H9 (cell line): ENCODE measurements around the gene CYP8B1. TPM values are rescaled to one million over a fixed set of nuclear protein-coding genes. Genes with fewer than 3 reads are reported as not detected.

Experiments
- DNase-seq: peaks from one replicate; pipeline ENCODE4 v3.0.0-alpha.2; 2017
- H2AFZ ChIP-seq: one replicate; pipeline ENCODE4 v1.6.1; 2013; ENCODE audit warnings: mild to moderate bottlenecking, low read length, control low read depth, moderate library complexity
- H2AK5ac ChIP-seq: 2 replicates; pipeline ENCODE4 v1.6.1; 2013; ENCODE audit warnings: low read length, control low read depth, mixed read lengths; ENCODE audit not compliant: insufficient read length
- H2BK120ac ChIP-seq: one replicate; pipeline ENCODE4 v1.6.1; 2013; ENCODE audit warnings: low read depth, mild to moderate bottlenecking, low read length, control low read depth, inconsistent platforms; ENCODE audit not compliant: poor library complexity, severe bottlenecking
- H2BK12ac ChIP-seq: 2 replicates; pipeline ENCODE4 v1.6.1; 2013; ENCODE audit warnings: low read length, control low read depth, mixed read lengths, low read depth; ENCODE audit not compliant: insufficient read length
- H2BK15ac ChIP-seq: 2 replicates; pipeline ENCODE4 v1.6.1; 2013; ENCODE audit warnings: low read depth, low read length, control low read depth
- H2BK20ac ChIP-seq: one replicate; pipeline ENCODE4 v1.6.1; 2013; ENCODE audit warnings: low read depth, mild to moderate bottlenecking, low read length, control low read depth, inconsistent platforms; ENCODE audit not compliant: poor library complexity, severe bottlenecking
- H2BK5ac ChIP-seq: 2 replicates; pipeline ENCODE4 v1.6.1; 2013; ENCODE audit warnings: low read length, control low read depth, mixed read lengths; ENCODE audit not compliant: insufficient read length
- H3K14ac ChIP-seq: 2 replicates; pipeline ENCODE4 v1.6.1; 2013; ENCODE audit warnings: low read length, control low read depth; ENCODE audit not compliant: insufficient read depth
- H3K18ac ChIP-seq: 2 replicates; pipeline ENCODE4 v1.6.1; 2013; ENCODE audit warnings: low read depth, mild to moderate bottlenecking, mixed read lengths, low read length, control low read depth; ENCODE audit not compliant: insufficient read length
- H3K23ac ChIP-seq: 2 replicates; pipeline ENCODE4 v1.6.1; 2013; ENCODE audit warnings: low read length, control low read depth, mixed read lengths, low read depth; ENCODE audit not compliant: insufficient read length
- H3K23me2 ChIP-seq: 2 replicates; pipeline ENCODE4 v1.6.1; 2013; ENCODE audit warnings: low read depth, mild to moderate bottlenecking, mixed read lengths, low read length, control low read depth; ENCODE audit not compliant: insufficient read length, poor library complexity, severe bottlenecking
- H3K27ac ChIP-seq: 2 replicates; pipeline ENCODE4 v1.5.1; 2013; ENCODE audit warnings: low read length, control low read depth, mixed read lengths, low read depth; ENCODE audit not compliant: insufficient read length
- H3K27me3 ChIP-seq: 2 replicates; pipeline ENCODE4 v1.6.1; 2013; ENCODE audit warnings: low read length, control low read depth, inconsistent platforms; ENCODE audit not compliant: insufficient read depth
- H3K4ac ChIP-seq: 2 replicates; pipeline ENCODE4 v1.6.1; 2013; ENCODE audit warnings: low read depth, mild to moderate bottlenecking, control low read depth, inconsistent platforms, low read length, moderate library complexity
- H3K4me1 ChIP-seq: 2 replicates; pipeline ENCODE4 v1.6.1; 2013; ENCODE audit warnings: low read length, control low read depth, inconsistent platforms; ENCODE audit not compliant: insufficient read depth
- H3K4me2 ChIP-seq: 2 replicates; pipeline ENCODE4 v1.6.1; 2013; ENCODE audit warnings: low read length, control low read depth, mixed read lengths; ENCODE audit not compliant: insufficient read length, insufficient read depth
- H3K56ac ChIP-seq: 2 replicates; pipeline ENCODE4 v1.6.1; 2013; ENCODE audit warnings: low read depth, mild to moderate bottlenecking, mixed read lengths, low read length, control low read depth; ENCODE audit not compliant: insufficient read length
- H3K79me1 ChIP-seq: 2 replicates; pipeline ENCODE4 v1.6.1; 2013; ENCODE audit warnings: low read depth, mild to moderate bottlenecking, moderate library complexity, low read length, control low read depth, inconsistent platforms; ENCODE audit not compliant: insufficient read depth, poor library complexity, severe bottlenecking
- H3K79me2 ChIP-seq: 2 replicates; pipeline ENCODE4 v1.6.1; 2013; ENCODE audit warnings: low read length, control low read depth, inconsistent platforms; ENCODE audit not compliant: insufficient read depth
- H3K9ac ChIP-seq: 2 replicates; pipeline ENCODE4 v1.6.1; 2013; ENCODE audit warnings: low read length, control low read depth, mixed read lengths; ENCODE audit not compliant: insufficient read length; ENCODE audit errors: extremely low read depth
- H3K9me3 ChIP-seq: one replicate; pipeline ENCODE4 v1.6.1; 2013; ENCODE audit warnings: low read depth, low read length, inconsistent platforms; ENCODE audit not compliant: control insufficient read depth
- H3T11ph ChIP-seq: one replicate; pipeline ENCODE4 v1.6.1; 2013; ENCODE audit warnings: mild to moderate bottlenecking, low read length, control low read depth, inconsistent platforms
- H4K20me1 ChIP-seq: one replicate; pipeline ENCODE4 v1.6.1; 2013; ENCODE audit not compliant: control insufficient read depth, insufficient read length, insufficient read depth
- H4K5ac ChIP-seq: 2 replicates; pipeline ENCODE4 v1.6.1; 2013; ENCODE audit warnings: low read depth, mild to moderate bottlenecking, mixed read lengths, low read length, control low read depth; ENCODE audit not compliant: insufficient read length
- H4K8ac ChIP-seq: replicated peaks from 2 replicates; pipeline ENCODE4 v1.6.1; 2013; ENCODE audit warnings: low read length, control low read depth, mixed read lengths, low read depth; ENCODE audit not compliant: insufficient read length
- H4K91ac ChIP-seq: 2 replicates; pipeline ENCODE4 v1.6.1; 2013; ENCODE audit warnings: low read depth, mild to moderate bottlenecking, moderate library complexity, mixed read lengths, low read length, control low read depth; ENCODE audit not compliant: insufficient read length
- H3K27ac Mint-ChIP-seq, 3 experiments: 2 replicates in 2 of 3; 3 replicates in 1 of 3; pipeline ENCODE4 v1.8.0; 2020 to 2021; ENCODE audit warnings: mixed read lengths in 3 of 3, mild to moderate bottlenecking in 1 of 3, moderate library complexity in 1 of 3
- H3K27me3 Mint-ChIP-seq: 2 replicates; pipeline ENCODE4 v1.8.0; 2021; ENCODE audit warnings: low read depth, mild to moderate bottlenecking, moderate library complexity, mixed read lengths
- H3K36me3 Mint-ChIP-seq, 3 experiments: 2 replicates in 2 of 3; 3 replicates in 1 of 3; pipeline ENCODE4 v1.8.0; 2020 to 2021; ENCODE audit warnings: low read depth in 3 of 3, mixed read lengths in 3 of 3; ENCODE audit not compliant: insufficient read depth in 1 of 3
- H3K4me1 Mint-ChIP-seq, 2 experiments: 2 replicates each; pipeline ENCODE4 v1.8.0; 2020; ENCODE audit warnings: mixed read lengths in 2 of 2
- H3K4me3 Mint-ChIP-seq, 2 experiments: 2 replicates in 1 of 2; 3 replicates in 1 of 2; pipeline ENCODE4 v1.8.0; 2020 to 2021; ENCODE audit warnings: mild to moderate bottlenecking in 2 of 2, mixed read lengths in 2 of 2, moderate library complexity in 1 of 2
- H3K9me3 Mint-ChIP-seq, 2 experiments: 2 replicates in 1 of 2; 3 replicates in 1 of 2; pipeline ENCODE4 v1.8.0; 2020; ENCODE audit warnings: mild to moderate bottlenecking in 2 of 2, mixed read lengths in 2 of 2, moderate library complexity in 1 of 2
- CTCF ChIP-seq: fragments of 200-600 bp; sonication (generic); conservative IDR thresholded peaks from 3 replicates; pipeline ENCODE4 v1.8.0; 2021; ENCODE audit warnings: antibody characterized with exemption, mild to moderate bottlenecking
- WGBS: extraction: QIAGEN DNeasy Blood & Tissue Kit; methylation state at CpG from one replicate; pipeline ENCODE4 v1.1.7; 2013; ENCODE audit warnings: missing lambda C conversion rate, low lambda C conversion rate, mixed read lengths; ENCODE audit not compliant: insufficient read length; ENCODE audit errors: extremely low coverage; 5-methylcytosine and 5-hydroxymethylcytosine counted together
- total RNA-seq: library from RNA; stranded (reverse); gene quantifications from 2 replicates; pipeline ENCODE4 v1.2.1, GENCODE V29; 2021

Gene CYP8B1
- total RNA-seq, 1 experiment from 2014 or later: not detected

- H3K23me2 ChIP-seq: no peaks in the 10 kb centered on the region
- H2BK12ac ChIP-seq: no peak overlapping the region
- peaks cover 0 to 3% of the 10 kb centered on the region in 2 experiments; a peak in 1 of 5 replicates for H3K9me3 Mint-ChIP-seq
- no peak overlapping the region for H3K9ac ChIP-seq
- H2BK20ac ChIP-seq: no peak overlapping the region
- H3K56ac ChIP-seq: no peak overlapping the region
- H3K79me1 ChIP-seq: no peaks in the 10 kb centered on the region
- no peaks in the 10 kb centered on the region for H3K36me3 Mint-ChIP-seq
- peaks cover 3 to 4% of the 10 kb centered on the region in 2 experiments for H3K4me1 Mint-ChIP-seq
- H3K23ac ChIP-seq: no peak overlapping the region
- no CpG with 5 or more reads among the region's 1 CpG for WGBS
- H2AFZ ChIP-seq: no peak overlapping the region
- no peak overlapping the region for H3K4me3 Mint-ChIP-seq
- no peak overlapping the region for H2AK5ac ChIP-seq
- no peak overlapping the region for H3K14ac ChIP-seq
- H3K27ac Mint-ChIP-seq: no peak overlapping the region
- H3K27me3 ChIP-seq: no peaks in the 10 kb centered on the region
- no peak overlapping the region for H3K4ac ChIP-seq
- no peak overlapping the region for H4K5ac ChIP-seq
- H3K27ac ChIP-seq: no peak overlapping the region
- peaks cover 1% of the 10 kb centered on the region; the same call in 1 of the 2 replicates for H3K27me3 Mint-ChIP-seq
- H4K20me1 ChIP-seq: no peaks in the 10 kb centered on the region
- no peak overlapping the region for H3K18ac ChIP-seq
- H3T11ph ChIP-seq: no peak overlapping the region
- H4K8ac ChIP-seq: no peak overlapping the region
- H4K91ac ChIP-seq: no peak overlapping the region
- no peak overlapping the region for H2BK5ac ChIP-seq
- no peak overlapping the region for H2BK15ac ChIP-seq
- no peaks in the 10 kb centered on the region for H3K9me3 ChIP-seq
- no peak for TF ChIP-seq CTCF
- no peak overlapping the region for H2BK120ac ChIP-seq
- no peaks in the 10 kb centered on the region for H3K4me1 ChIP-seq
- no peaks in the 10 kb centered on the region; the same call in 1 of the 2 replicates for H3K79me2 ChIP-seq
- no peak for DNase-seq
- H3K4me2 ChIP-seq: no peak overlapping the region
Observed at GRCh38 chr3:42853056-42853455, 22.6 kb downstream of the CYP8B1 start.
